Measurements from ENCODE around the gene VKORC1L1. TPM values are rescaled to one million over a fixed set of nuclear protein-coding genes. Genes with fewer than 3 reads are reported as not detected.

Gene VKORC1L1
- polyA plus RNA-seq, 4 donors: 32.6 to 40.2 (median 38.0) TPM

Other genes with a start within 250 kb of the VKORC1L1 start
- gene GUSB, start 109.1 kb downstream of the VKORC1L1 start, polyA plus RNA-seq (ENCODE audit: insufficient read length in 4 of 4): 10 to 100 TPM; 71.3 to 85.5 (median 76.8) TPM
- 10 to 100 TPM; 25.1 to 34.4 (median 28.9) TPM for gene ASL, start 202.7 kb downstream of the VKORC1L1 start, polyA plus RNA-seq (ENCODE audit: insufficient read length in 4 of 4)
- gene CRCP, start 241.8 kb downstream of the VKORC1L1 start, polyA plus RNA-seq (ENCODE audit: insufficient read length in 4 of 4): 10 to 100 TPM; 25.9 to 31.7 (median 28.2) TPM